WERI-Rb-1 (cell line): Measurements from ENCODE around the gene CCL24.
"Not testable (repeated sequence)": the region's sequence is repeated elsewhere in the genome, so short reads cannot be mapped to it uniquely, and the experiment has no call there.

Source experiments
- DNase-seq: peaks from one replicate; pipeline ENCODE4 v3.0.0-alpha.2; 2020
- H3K27ac ChIP-seq: fragments of 250-450 bp; sonication (Bioruptor Pico); 2 replicates; pipeline ENCODE4 v1.5.1; 2020; ENCODE audit warnings: mild to moderate bottlenecking, moderate library complexity
- H3K27me3 ChIP-seq: fragments of 250-450 bp; sonication (Bioruptor Pico); 2 replicates; pipeline ENCODE4 v1.5.1; 2021; ENCODE audit warnings: mild to moderate bottlenecking, low read depth, moderate library complexity; ENCODE audit not compliant: insufficient read depth, severe bottlenecking
- H3K36me3 ChIP-seq: fragments of 250-450 bp; sonication (Bioruptor Pico); 2 replicates; pipeline ENCODE4 v1.5.1; 2020; ENCODE audit warnings: mild to moderate bottlenecking, moderate library complexity
- H3K4me3 ChIP-seq: 2 replicates; pipeline ENCODE4 v1.5.1; 2011; ENCODE audit warnings: low read depth, mild to moderate bottlenecking, control low read depth, low read length
- H3K9me3 ChIP-seq: fragments of 250-450 bp; sonication (Bioruptor Pico); 2 replicates; pipeline ENCODE4 v1.5.1; 2021; ENCODE audit warnings: mild to moderate bottlenecking, moderate library complexity; ENCODE audit not compliant: severe bottlenecking
- TF ChIP-seq, protein P1 (sequence below): IDR thresholded peaks from 2 replicates; pipeline ENCODE4 v1.5.1; 2011; ENCODE audit warnings: low read depth, mild to moderate bottlenecking, control low read depth, inconsistent platforms, low read length

Gene CCL24

GRCh38 chr7:75842836-75843446 lies 29.3 kb upstream of the CCL24 start:
- TF ChIP-seq, protein P1, sequence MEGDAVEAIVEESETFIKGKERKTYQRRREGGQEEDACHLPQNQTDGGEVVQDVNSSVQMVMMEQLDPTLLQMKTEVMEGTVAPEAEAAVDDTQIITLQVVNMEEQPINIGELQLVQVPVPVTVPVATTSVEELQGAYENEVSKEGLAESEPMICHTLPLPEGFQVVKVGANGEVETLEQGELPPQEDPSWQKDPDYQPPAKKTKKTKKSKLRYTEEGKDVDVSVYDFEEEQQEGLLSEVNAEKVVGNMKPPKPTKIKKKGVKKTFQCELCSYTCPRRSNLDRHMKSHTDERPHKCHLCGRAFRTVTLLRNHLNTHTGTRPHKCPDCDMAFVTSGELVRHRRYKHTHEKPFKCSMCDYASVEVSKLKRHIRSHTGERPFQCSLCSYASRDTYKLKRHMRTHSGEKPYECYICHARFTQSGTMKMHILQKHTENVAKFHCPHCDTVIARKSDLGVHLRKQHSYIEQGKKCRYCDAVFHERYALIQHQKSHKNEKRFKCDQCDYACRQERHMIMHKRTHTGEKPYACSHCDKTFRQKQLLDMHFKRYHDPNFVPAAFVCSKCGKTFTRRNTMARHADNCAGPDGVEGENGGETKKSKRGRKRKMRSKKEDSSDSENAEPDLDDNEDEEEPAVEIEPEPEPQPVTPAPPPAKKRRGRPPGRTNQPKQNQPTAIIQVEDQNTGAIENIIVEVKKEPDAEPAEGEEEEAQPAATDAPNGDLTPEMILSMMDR = no peak
- Histone ChIP-seq H3K36me3 (no peaks in the 10 kb centered on the region), H3K9me3 (no peaks in the 10 kb centered on the region), H3K4me3 (no peak overlapping the region), H3K27me3 (no peaks in the 10 kb centered on the region), H3K27ac (no peak overlapping the region)
- DNase-seq = no peak

GRCh38 chr7:75840029-75840428 lies 26.4 kb upstream of the CCL24 start:
- no peak for DNase-seq
- TF ChIP-seq, protein P1 = no peak

GRCh38 chr7:75838281-75838930 lies 24.8 kb upstream of the CCL24 start:
- DNase-seq, H3K36me3 ChIP-seq, H3K27ac ChIP-seq, H3K9me3 ChIP-seq, H3K27me3 ChIP-seq, H3K4me3 ChIP-seq: not testable (repeated sequence)

More at GRCh38 chr7:75840029-75840428, 26.4 kb upstream of the CCL24 start:
- Histone ChIP-seq H3K9me3 (no peaks in the 10 kb centered on the region), H3K4me3 (no peak overlapping the region), H3K27ac (no peak overlapping the region), H3K27me3 (no peaks in the 10 kb centered on the region), H3K36me3 (no peaks in the 10 kb centered on the region)

DNA sequence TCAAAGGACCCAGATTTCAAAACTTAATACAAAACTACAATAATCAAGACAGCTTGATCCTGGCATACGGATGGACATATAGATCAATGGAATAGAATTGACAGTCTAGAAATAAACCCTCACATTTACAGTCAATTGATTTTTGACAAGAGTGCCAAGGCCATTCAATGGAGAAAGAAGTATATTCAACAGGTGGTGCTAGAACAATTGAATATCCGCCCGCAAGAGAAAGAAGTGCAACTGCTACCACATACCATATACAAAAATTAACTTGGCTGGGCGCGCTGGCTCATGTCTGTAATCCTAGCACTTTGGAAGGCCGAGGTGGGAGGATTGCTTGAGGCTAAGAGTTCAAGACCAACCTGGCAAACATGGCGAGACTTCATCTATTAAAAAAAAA lies 23.2 kb upstream of the CCL24 start:
- Histone ChIP-seq H3K9me3 (no peaks in the 10 kb centered on the region), H3K27ac (no peak overlapping the region), H3K36me3 (no peaks in the 10 kb centered on the region), H3K27me3 (no peaks in the 10 kb centered on the region), H3K4me3 (no peak overlapping the region)
- TF ChIP-seq, protein P1 = no peak
- no peak for DNase-seq

GRCh38 chr7:75835688-75836285 lies 22.2 kb upstream of the CCL24 start:
- Histone ChIP-seq H3K9me3 (no peaks in the 10 kb centered on the region), H3K4me3 (no peak overlapping the region), H3K27me3 (no peaks in the 10 kb centered on the region), H3K36me3 (no peaks in the 10 kb centered on the region), H3K27ac (no peak overlapping the region)
- TF ChIP-seq, protein P1 = no peak
- no peak for DNase-seq

DNA sequence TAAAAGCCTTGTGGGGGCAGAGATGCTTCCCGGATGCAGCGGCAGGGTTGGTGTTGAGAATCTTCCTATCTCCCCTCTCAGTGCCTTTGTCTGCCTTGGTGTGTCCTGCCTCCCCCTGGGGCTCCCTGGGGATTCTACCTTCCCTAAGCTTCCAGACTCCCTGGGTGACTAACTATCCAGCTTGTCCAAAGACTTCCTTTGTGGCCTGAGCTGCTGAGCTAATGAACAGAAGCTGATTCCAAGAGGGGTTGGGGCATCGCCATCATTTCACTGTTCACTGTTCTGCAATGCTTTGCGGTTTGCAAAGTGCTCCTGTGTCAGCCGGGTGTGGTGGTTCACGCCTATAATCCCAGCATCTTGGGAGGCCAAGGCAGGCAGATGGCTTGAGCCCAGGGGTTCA lies 20.1 kb upstream of the CCL24 start:
- not testable (repeated sequence) for DNase-seq

More for the DNA sequence above, 20.1 kb upstream of the CCL24 start:
- not testable (repeated sequence) for H3K27me3 ChIP-seq, H3K36me3 ChIP-seq, H3K27ac ChIP-seq, H3K4me3 ChIP-seq, H3K9me3 ChIP-seq
